Measurements from ENCODE around the gene ZPBP2. TPM values are rescaled to one million over a fixed set of nuclear protein-coding genes. Genes with fewer than 3 reads are reported as not detected.
A peak's percentile ranks its signal among the peaks of the same experiment; 100 is the strongest.

ZPBP2 gene
- total and polyA plus RNA-seq, 2 of the 13 experiments (the other 11 are each of a cell fraction or from before 2014, with no cell fraction given): not detected

GRCh38 chr17:39923836-39924690 is 56.1 kb downstream of the ZPBP2 start (continued):
- TF ChIP-seq CSRNP2 (CRISPR knock-in tag; conservative IDR thresholded peaks at IDR 0.05; ENCODE audit: low read depth) (no peak), ZSCAN21 (CRISPR knock-in tag; IDR thresholded peaks at IDR 0.05; ENCODE audit: borderline replicate concordance) (peak; percentile 95), ZNF317 (CRISPR knock-in tag; IDR thresholded peaks at IDR 0.05) (peak; percentile 94), BCL3 (CRISPR knock-in tag; IDR thresholded peaks at IDR 0.05) (peak; percentile 99), ATF1 (CRISPR knock-in tag; IDR thresholded peaks at IDR 0.05) (peak; percentile 69), BRF2 (CRISPR knock-in tag; IDR thresholded peaks at IDR 0.05) (peak; percentile 81; the same call in 1 of the 2 replicates), NFE2 (CRISPR knock-in tag; IDR thresholded peaks at IDR 0.05) (no peak), ZNF569 (CRISPR knock-in tag; IDR thresholded peaks at IDR 0.05; ENCODE audit: borderline replicate concordance) (no peak; the same call in 1 of the 2 replicates), SKIL (CRISPR knock-in tag; IDR thresholded peaks at IDR 0.05; ENCODE audit: borderline replicate concordance) (peak; percentile 98), YEATS4 (CRISPR knock-in tag; IDR thresholded peaks at IDR 0.05; ENCODE audit: borderline replicate concordance) (peak; percentile 96; the same call in 1 of the 2 replicates), ZNF143 (CRISPR knock-in tag; IDR thresholded peaks at IDR 0.05) (peak; percentile 78), NR2F6 (IDR thresholded peaks at IDR 0.05) (peak; percentile 99), NR2F6 (CRISPR knock-in tag; IDR thresholded peaks at IDR 0.05) (peak; percentile 100), RFXAP (CRISPR knock-in tag; IDR thresholded peaks at IDR 0.05; ENCODE audit: borderline replicate concordance) (peak; percentile 97), NFYB (CRISPR knock-in tag; IDR thresholded peaks at IDR 0.05) (no peak), ZNF577 (CRISPR knock-in tag; IDR thresholded peaks at IDR 0.05; ENCODE audit: borderline replicate concordance, low read depth) (no peak), ZNF737 (CRISPR knock-in tag; IDR thresholded peaks at IDR 0.05; ENCODE audit: borderline replicate concordance) (no peak), SRSF9 (IDR thresholded peaks at IDR 0.05; ENCODE audit: borderline replicate concordance, insufficient read depth, low read depth, low read length, poor library complexity, severe bottlenecking) (no peak), MLXIP (CRISPR knock-in tag; IDR thresholded peaks at IDR 0.05; ENCODE audit: borderline replicate concordance) (no peak; the same call in 1 of the 2 replicates)
